Measurements from ENCODE around the gene GDF11.

GDF11 gene

GRCh38 chr12:55724226-55724939 lies 18.5 kb upstream of the GDF11 start:
- DNase-seq, result peak; percentile 68 to 75

- DNase-seq, result no peak
Observed at GRCh38 chr12:55724940-55725309, 18.0 kb upstream of the GDF11 start.

- DNase-seq, result no peak
Observed at GRCh38 chr12:55725556-55725955, 17.4 kb upstream of the GDF11 start.

GRCh38 chr12:55726971-55727370 lies 16.0 kb upstream of the GDF11 start:
- DNase-seq, result peak; percentile 77 to 95

- peak; percentile 73 to 84 for DNase-seq
Observed at GRCh38 chr12:55727643-55728185, 15.2 kb upstream of the GDF11 start.

- DNase-seq, result peak; percentile 66 to 76
Observed at GRCh38 chr12:55728186-55728938, 14.6 kb upstream of the GDF11 start.

GRCh38 chr12:55728939-55729818 lies 13.7 kb upstream of the GDF11 start, which contains the start of gene CD63:
Gene CD63, minus strand, starts transcription at chr12:55729009. Its CDS starts 668 bp downstream, at chr12:55728341.
- peak; percentile 96 to 99 for DNase-seq

GRCh38 chr12:55729819-55730818 lies 12.8 kb upstream of the GDF11 start:
- peak; percentile 67 to 75 for DNase-seq

- DNase-seq, result no peak
Observed at GRCh38 chr12:55732288-55732687, 10.6 kb upstream of the GDF11 start.

- DNase-seq, result no peak
Observed at GRCh38 chr12:55733021-55733555, 9.8 kb upstream of the GDF11 start.

GRCh38 chr12:55733858-55734257 lies 9.1 kb upstream of the GDF11 start:
- no peak for DNase-seq

GRCh38 chr12:55734595-55734994 lies 8.3 kb upstream of the GDF11 start:
- DNase-seq, result no peak

GRCh38 chr12:55736076-55736475 lies 6.8 kb upstream of the GDF11 start:
- DNase-seq, result no peak

GRCh38 chr12:55736780-55737580 lies 5.9 kb upstream of the GDF11 start:
- peak; percentile 73 to 76 for DNase-seq

GRCh38 chr12:55737581-55738122 lies 5.3 kb upstream of the GDF11 start:
- no peak for DNase-seq

GRCh38 chr12:55738123-55739024 lies 4.5 kb upstream of the GDF11 start:
- DNase-seq, result peak; percentile 88 to 96

- no peak for DNase-seq
Observed at GRCh38 chr12:55739025-55739378, 3.9 kb upstream of the GDF11 start.

GRCh38 chr12:55741931-55742680 lies 816 bp upstream of the GDF11 start:
- no peak for DNase-seq
